Thyroid gland (tissue), 4 donors: ENCODE results near the gene MAVS. TPM values are rescaled to one million over a fixed set of nuclear protein-coding genes. Genes with fewer than 3 reads are reported as not detected.

Experiments used
- DNase-seq, 2 donors: peaks; one replicate each; pipeline ENCODE4 v3.0.0-alpha.2; 2019
- H3K27ac ChIP-seq, 3 donors: fragments of 200-600 bp; sonication (generic); 1 replicate in 2 of 3; 2 replicates in 1 of 3; pipeline ENCODE4 v1.5.1; 2016 to 2019; ENCODE audit warnings: mild to moderate bottlenecking in 1 of 3, moderate library complexity in 1 of 3
- H3K27me3 ChIP-seq: fragments of 200-600 bp; sonication (generic); one replicate; pipeline ENCODE4 v1.5.1; 2019
- H3K36me3 ChIP-seq, 2 donors: fragments of 200-600 bp; sonication (generic); one replicate each; pipeline ENCODE4 v1.5.1; 2016 to 2019
- H3K4me1 ChIP-seq, 2 donors: fragments of 200-600 bp; sonication (generic); one replicate each; pipeline ENCODE4 v1.5.1; 2017 to 2019
- H3K4me3 ChIP-seq, 3 donors: fragments of 200-600 bp; sonication (generic); replicated peaks in 1 of 3; 1 replicate in 2 of 3; 2 replicates in 1 of 3; pipeline ENCODE4 v1.5.1; 2016; ENCODE audit warnings: mild to moderate bottlenecking in 1 of 3
- H3K9me3 ChIP-seq: fragments of 200-600 bp; sonication (generic); one replicate; pipeline ENCODE4 v1.5.1; 2017
- CTCF ChIP-seq, 6 experiments: fragments of 200-600 bp in 3 of 6; fragments of 450-650 bp in 3 of 6; sonication (generic) in 3 of 6; IDR thresholded peaks; one replicate each; pipeline ENCODE4 v1.5.1; 2016 to 2019; ENCODE audit warnings: antibody characterized with exemption in 6 of 6, mild to moderate bottlenecking in 2 of 6, inconsistent platforms in 1 of 6, moderate library complexity in 1 of 6
- POLR2A ChIP-seq, 2 donors: fragments of 450-650 bp; IDR thresholded peaks; one replicate each; pipeline ENCODE4 v1.6.1; 2017; ENCODE audit warnings: antibody characterized with exemption in 2 of 2, mild to moderate bottlenecking in 2 of 2, moderate library complexity in 1 of 2
- WGBS, 2 donors: methylation state at CpG; one replicate each; pipeline ENCODE4 v1.1.5; 2017; 5-methylcytosine and 5-hydroxymethylcytosine counted together
- intact Hi-C: fragments of 100-400 bp; cut with DNase I; formaldehyde crosslinking; loops from one replicate; pipeline ENCODE4 v1.15.1; 2023
- total RNA-seq, 4 donors: library from RNA; depleted of rRNA; stranded (reverse); fragments of >200 nt; gene quantifications; one replicate each; pipeline ENCODE4 v1.2.3, GENCODE V29; 2016

MAVS gene
- 10 to 100 TPM; 30.4 to 52.3 (median 39.0) TPM for total RNA-seq

GRCh38 chr20:3846740-3847428 is at the start of gene MAVS:
TSS of gene MAVS (plus strand) at chr20:3846834. CDS start at chr20:3854625, 7,791 bp downstream.
- intact Hi-C loops = no loop called here
- Histone ChIP-seq H3K4me1 (peaks cover 0 to 6% of the 10 kb centered on the region in 2 donors), H3K27me3 (no peaks in the 10 kb centered on the region), H3K36me3 (no peaks in the 10 kb centered on the region), H3K27ac (peak within 1 kb of the TSS; percentile 88 to 93 (median 93)), H3K9me3 (no peaks in the 10 kb centered on the region), H3K4me3 (peak within 1 kb of the TSS; percentile 81 to 89 (median 83))
- DNase-seq = peak; percentile 91 to 92
- TF ChIP-seq CTCF (IDR thresholded peaks at IDR 0.05) (no peak), POLR2A (IDR thresholded peaks at IDR 0.05) (peak in 1 of 2 donors; percentile 89)
- WGBS, 2 donors = 1 to 17% methylated on average over 1 to 33 of the region's 72 CpGs

GRCh38 chr20:3797226-3797545 is 49.4 kb upstream of the MAVS start:
- peaks cover 11 to 13% of the 10 kb centered on the region in 2 donors for H3K36me3 ChIP-seq
- 71 to 86% methylated on average over 5 of the region's 5 CpGs for WGBS, 2 donors
- no peaks in the 10 kb centered on the region for H3K27me3 ChIP-seq
- H3K27ac ChIP-seq = no peak overlapping the region
- H3K4me3 ChIP-seq = peak overlapping the region in 1 of 3 donors; percentile 6
- DNase-seq = no peak
- H3K9me3 ChIP-seq = no peaks in the 10 kb centered on the region
- intact Hi-C loops = no loop called here
- H3K4me1 ChIP-seq = peaks cover 5 to 31% of the 10 kb centered on the region in 2 donors
- TF ChIP-seq POLR2A (IDR thresholded peaks at IDR 0.05) = no peak
- no peak for TF ChIP-seq CTCF (IDR thresholded peaks at IDR 0.05)

- no peak for DNase-seq
- TF ChIP-seq POLR2A (IDR thresholded peaks at IDR 0.05) (no peak), CTCF (IDR thresholded peaks at IDR 0.05) (no peak)
- Histone ChIP-seq H3K27me3 (no peaks in the 10 kb centered on the region), H3K9me3 (no peaks in the 10 kb centered on the region), H3K27ac (no peak overlapping the region), H3K36me3 (peaks cover 12 to 19% of the 10 kb centered on the region in 2 donors), H3K4me3 (peak overlapping the region in 1 of 3 donors; percentile 6), H3K4me1 (peaks cover 5 to 31% of the 10 kb centered on the region in 2 donors)
- intact Hi-C loops = no loop called here
- 68 to 76% methylated on average over 19 of the region's 19 CpGs for WGBS, 2 donors
Observed at GRCh38 chr20:3797592-3798372, 48.9 kb upstream of the MAVS start.

- peaks cover 15 to 25% of the 10 kb centered on the region in 2 donors for H3K36me3 ChIP-seq
- no peaks in the 10 kb centered on the region for H3K27me3 ChIP-seq
- H3K4me3 ChIP-seq = no peak overlapping the region
- intact Hi-C loops = no loop called here
- 82 to 88% methylated on average over 5 of the region's 5 CpGs for WGBS, 2 donors
- TF ChIP-seq POLR2A (IDR thresholded peaks at IDR 0.05) (no peak), CTCF (IDR thresholded peaks at IDR 0.05) (no peak)
- no peaks in the 10 kb centered on the region for H3K9me3 ChIP-seq
- no peak for DNase-seq
- H3K27ac ChIP-seq = no peak overlapping the region
- H3K4me1 ChIP-seq = peaks cover 5 to 31% of the 10 kb centered on the region in 2 donors
Observed at GRCh38 chr20:3798373-3798768, 48.3 kb upstream of the MAVS start.

GRCh38 chr20:3798908-3799248 is 47.8 kb upstream of the MAVS start:
- 88 to 98% methylated on average over 2 to 3 of the region's 3 CpGs for WGBS, 2 donors
- peaks cover 20 to 30% of the 10 kb centered on the region in 2 donors for H3K36me3 ChIP-seq
- intact Hi-C loops = no loop called here
- no peak for TF ChIP-seq CTCF (IDR thresholded peaks at IDR 0.05)
- TF ChIP-seq POLR2A (IDR thresholded peaks at IDR 0.05) = no peak
- H3K27me3 ChIP-seq = no peaks in the 10 kb centered on the region
- H3K4me1 ChIP-seq = peaks cover 5 to 31% of the 10 kb centered on the region in 2 donors
- no peak for DNase-seq
- H3K9me3 ChIP-seq = no peaks in the 10 kb centered on the region
- H3K27ac ChIP-seq = no peak overlapping the region
- H3K4me3 ChIP-seq = no peak overlapping the region
